PC-9 (cell line): ENCODE data around the gene ZNF268. TPM values are rescaled to one million over a fixed set of nuclear protein-coding genes. Genes with fewer than 3 reads are reported as not detected.

Experiments
- BruUV-seq: library from RNA; stranded (reverse); fragments of 400-500 nt; replicated peaks from 2 replicates; lab custom pipeline; 2021; lab: Mats Ljungman, UMichigan
- CTCF ChIA-PET: fragments of 300-600 bp; sonication (Branson Sonifier 250); formaldehyde crosslinking; loops from one replicate; lab custom pipeline; 2022; ENCODE audit warnings: antibody characterized with exemption; lab: Charles Lee
- POLR2A ChIA-PET: fragments of 300-600 bp; sonication (Branson Sonifier 250); formaldehyde crosslinking; loops from one replicate; lab custom pipeline; 2022; ENCODE audit warnings: antibody characterized with exemption; ENCODE audit not compliant: unreplicated experiment; lab: Charles Lee
- DNase-seq, 2 experiments: peaks; one replicate each; pipeline versions ENCODE4 v3.0.0 to v3.0.0-alpha.2; 2015 to 2022; ENCODE audit warnings: mixed read lengths in 1 of 2
- H2AFZ ChIP-seq: fragments of 200-600 bp; sonication (generic); 2 replicates; pipeline ENCODE4 v1.8.1; 2017; ENCODE audit warnings: antibody characterized with exemption
- H3F3A ChIP-seq: fragments of 200-600 bp; sonication (generic); 2 replicates; pipeline ENCODE4 v1.8.1; 2017; ENCODE audit warnings: antibody characterized with exemption, mild to moderate bottlenecking, low read depth; ENCODE audit not compliant: insufficient read depth
- H3K27ac ChIP-seq: fragments of 200-600 bp; sonication (generic); 2 replicates; pipeline ENCODE4 v1.6.1; 2016; ENCODE audit warnings: mixed run types
- H3K27me3 ChIP-seq: fragments of 200-600 bp; sonication (generic); 2 replicates; pipeline ENCODE4 v1.6.1; 2016; ENCODE audit warnings: low read depth, mixed run types; ENCODE audit not compliant: insufficient read depth
- H3K36me3 ChIP-seq: fragments of 200-600 bp; sonication (generic); 2 replicates; pipeline ENCODE4 v1.6.1; 2016; ENCODE audit warnings: low read depth, mixed run types
- H3K4me1 ChIP-seq: fragments of 200-600 bp; sonication (generic); replicated peaks from 2 replicates; pipeline ENCODE4 v1.6.1; 2016; ENCODE audit warnings: mixed run types; ENCODE audit not compliant: insufficient read depth
- H3K4me2 ChIP-seq: fragments of 200-600 bp; sonication (generic); 2 replicates; pipeline ENCODE4 v1.6.1; 2017; ENCODE audit warnings: mixed run types
- H3K4me3 ChIP-seq: fragments of 200-600 bp; sonication (generic); 2 replicates; pipeline ENCODE4 v1.6.1; 2016; ENCODE audit warnings: mixed run types
- H3K79me2 ChIP-seq: fragments of 200-600 bp; sonication (generic); 2 replicates; pipeline ENCODE4 v1.6.1; 2017; ENCODE audit warnings: low read depth, mixed run types
- H3K9me2 ChIP-seq: fragments of 200-600 bp; sonication (generic); 2 replicates; pipeline ENCODE4 v1.8.1; 2017; ENCODE audit warnings: mild to moderate bottlenecking; ENCODE audit not compliant: insufficient read depth
- H3K9me3 ChIP-seq: fragments of 200-600 bp; sonication (generic); 2 replicates; pipeline ENCODE4 v1.8.1; 2016; ENCODE audit warnings: low read depth; ENCODE audit not compliant: insufficient read depth
- H4K20me1 ChIP-seq: fragments of 200-600 bp; sonication (generic); 2 replicates; pipeline ENCODE4 v1.8.1; 2017; ENCODE audit not compliant: insufficient read depth
- CTCF ChIP-seq: fragments of 200-600 bp; sonication (generic); conservative IDR thresholded peaks from 2 replicates; pipeline ENCODE4 v1.6.1; 2017; ENCODE audit warnings: mixed run types, antibody characterized with exemption, mild to moderate bottlenecking, moderate library complexity
- EZH2 ChIP-seq: fragments of 200-600 bp; sonication (generic); IDR thresholded peaks from 2 replicates; pipeline ENCODE4 v1.8.0; 2017; ENCODE audit warnings: antibody characterized with exemption, low read depth
- intact Hi-C: fragments of 100-400 bp; cut with micrococcal nuclease; formaldehyde crosslinking; loops from one replicate; pipeline ENCODE4 v1.10.0; 2022; ENCODE audit not compliant: unreplicated experiment
- total RNA-seq: library from RNA; stranded (reverse); gene quantifications from 2 replicates; pipeline ENCODE4 v1.2.3, GENCODE V29; 2021

The ZNF268 gene
- total RNA-seq, 1 experiment from 2014 or later, result 14.0 TPM

GRCh38 chr12:133235401-133236112 is 54.3 kb downstream of the ZNF268 start, which contains the start of gene ANHX:
ANHX (minus strand) TSS chr12:133235877; CDS start chr12:133234356, 1,521 bp downstream.
- CTCF ChIA-PET, result no interaction called here
- Histone ChIP-seq H3K4me2 (no peak within 1 kb of the TSS), H3K4me3 (no peak within 1 kb of the TSS), H3K27ac (no peak within 1 kb of the TSS), H3K4me1 (no peaks in the 10 kb centered on the region), H3K9me2 (no peaks in the 10 kb centered on the region), H3K36me3 (no peaks in the 10 kb centered on the region), H2AFZ (no peak within 1 kb of the TSS), H3F3A (no peaks in the 10 kb centered on the region), H3K79me2 (no peaks in the 10 kb centered on the region), H3K9me3 (no peaks in the 10 kb centered on the region), H3K27me3 (no peaks in the 10 kb centered on the region), H4K20me1 (no peaks in the 10 kb centered on the region)
- TF ChIP-seq CTCF, result no peak
- TF ChIP-seq EZH2, result no peak
- no TSS peak for BruUV-seq
- no peak for DNase-seq
- POLR2A ChIA-PET, result no interaction called here
- intact Hi-C loops, result no loop called here

- H3K79me2 ChIP-seq, result no peaks in the 10 kb centered on the region
- no peak overlapping the region for H3K27ac ChIP-seq
- intact Hi-C loops, result no loop called here
- ChIA-PET CTCF (no interaction called here), POLR2A (no interaction called here)
- H3K36me3 ChIP-seq, result no peaks in the 10 kb centered on the region
- TF ChIP-seq EZH2 (no peak), CTCF (no peak)
- DNase-seq, result no peak
- H3K27me3 ChIP-seq, result no peaks in the 10 kb centered on the region
- H4K20me1 ChIP-seq, result no peaks in the 10 kb centered on the region
- no peaks in the 10 kb centered on the region for H3K9me3 ChIP-seq
- no peak overlapping the region for H3K4me2 ChIP-seq
- no TSS peak for BruUV-seq
- no peaks in the 10 kb centered on the region for H3K4me1 ChIP-seq
- no peaks in the 10 kb centered on the region for H3F3A ChIP-seq
- H3K9me2 ChIP-seq, result no peaks in the 10 kb centered on the region
- no peak overlapping the region for H3K4me3 ChIP-seq
- no peak overlapping the region for H2AFZ ChIP-seq
Measured at GRCh38 chr12:133236144-133236543, 54.8 kb downstream of the ZNF268 start.

- Histone ChIP-seq H2AFZ (no peak overlapping the region), H3K36me3 (no peaks in the 10 kb centered on the region), H3K27ac (no peak overlapping the region), H3K79me2 (no peaks in the 10 kb centered on the region), H3K27me3 (no peaks in the 10 kb centered on the region), H3K4me2 (no peak overlapping the region), H3K9me3 (no peaks in the 10 kb centered on the region), H3F3A (no peaks in the 10 kb centered on the region), H3K9me2 (no peaks in the 10 kb centered on the region), H3K4me3 (no peak overlapping the region), H4K20me1 (no peaks in the 10 kb centered on the region), H3K4me1 (no peaks in the 10 kb centered on the region)
- DNase-seq, result no peak
- TF ChIP-seq CTCF (no peak), EZH2 (no peak)
- POLR2A ChIA-PET, result no interaction called here
- intact Hi-C loops, result no loop called here
- BruUV-seq, result no TSS peak
- CTCF ChIA-PET, result no interaction called here
Measured at GRCh38 chr12:133236556-133236955, 55.3 kb downstream of the ZNF268 start.
